Effector memory CD8-positive, alpha-beta T cell (primary cell): ENCODE results near the gene RNASE9.
"Not testable (repeated sequence)": the region's sequence is repeated elsewhere in the genome, so short reads cannot be mapped to it uniquely, and the experiment has no call there.

Experiments used
- ATAC-seq: fragments of 150-1000 bp; cut with Tn5 transposase; replicated peaks from 2 replicates; pipeline ENCODE4 v1.10.0; 2021; ENCODE audit warnings: mild to moderate bottlenecking, moderate library complexity
- DNase-seq, 3 experiments: peaks; one replicate each; pipeline ENCODE4 v3.0.0; 2021
- H3K27ac Mint-ChIP-seq, 2 donors: one replicate each; pipeline ENCODE4 v1.8.0; 2022; ENCODE audit warnings: mild to moderate bottlenecking in 2 of 2, mixed read lengths in 2 of 2, moderate library complexity in 2 of 2
- H3K27me3 Mint-ChIP-seq, 2 donors: one replicate each; pipeline ENCODE4 v1.8.0; 2022; ENCODE audit warnings: mixed read lengths in 2 of 2
- H3K36me3 Mint-ChIP-seq: one replicate; pipeline ENCODE4 v1.8.0; 2022; ENCODE audit warnings: mild to moderate bottlenecking, moderate library complexity, mixed read lengths; ENCODE audit not compliant: insufficient read depth
- H3K4me1 Mint-ChIP-seq, 2 donors: one replicate each; pipeline ENCODE4 v1.8.0; 2022; ENCODE audit warnings: low read depth in 2 of 2, mixed read lengths in 2 of 2
- H3K4me3 Mint-ChIP-seq, 2 donors: one replicate each; pipeline ENCODE4 v1.8.0; 2022; ENCODE audit warnings: mild to moderate bottlenecking in 2 of 2, mixed read lengths in 2 of 2, moderate library complexity in 2 of 2
- H3K9me3 Mint-ChIP-seq, 2 donors: one replicate each; pipeline ENCODE4 v1.8.0; 2022; ENCODE audit warnings: mixed read lengths in 2 of 2

Gene RNASE9

DNA sequence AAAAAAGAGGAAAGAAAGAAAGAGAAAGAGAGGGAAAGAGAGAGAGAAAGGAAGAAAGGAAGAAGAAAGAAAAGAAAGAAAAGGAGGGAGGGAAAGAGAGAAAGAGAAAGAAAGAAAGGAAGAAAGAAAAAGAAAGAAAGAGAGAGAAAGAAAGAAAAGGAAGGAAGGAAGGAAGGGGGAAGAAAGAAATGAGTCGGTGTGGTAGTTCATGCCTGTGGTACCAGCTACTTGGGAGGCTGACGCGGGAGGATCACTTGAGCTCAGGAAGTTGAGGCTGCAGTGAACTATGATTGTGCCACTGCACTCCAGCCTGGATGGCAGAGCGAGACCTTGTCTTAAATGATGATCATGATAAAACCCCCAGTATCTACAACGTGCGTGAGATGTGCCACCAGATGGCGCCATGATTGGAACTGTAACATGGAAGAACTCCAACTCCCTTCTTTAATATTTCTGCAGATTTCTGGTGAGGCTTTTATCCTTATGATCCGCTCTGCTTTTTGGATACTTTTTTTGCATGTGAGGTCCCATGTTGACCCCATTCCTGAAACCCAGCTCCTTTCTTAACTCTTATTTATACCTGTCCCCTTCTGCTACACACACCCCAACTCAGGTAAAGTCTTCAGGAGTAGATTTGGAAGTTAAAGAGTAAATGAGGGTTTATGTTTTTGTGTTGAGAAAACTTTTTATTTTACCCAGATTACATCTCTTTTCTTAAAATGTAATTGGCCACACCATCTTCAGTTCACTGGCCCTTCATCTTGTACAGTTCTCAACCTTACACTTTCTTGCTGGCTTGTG, 29.9 kb downstream of the RNASE9 start:
- peaks cover 6 to 11% of the 10 kb centered on the region in 2 donors for H3K4me1 Mint-ChIP-seq
- H3K36me3 Mint-ChIP-seq: no peaks in the 10 kb centered on the region
- H3K27me3 Mint-ChIP-seq: peaks cover 13 to 25% of the 10 kb centered on the region in 2 donors
- peak overlapping the region in 1 of 2 donors; percentile 11 for H3K27ac Mint-ChIP-seq
- H3K9me3 Mint-ChIP-seq: no peaks in the 10 kb centered on the region
- H3K4me3 Mint-ChIP-seq: peak overlapping the region in 1 of 2 donors; percentile 28
- ATAC-seq (peak; percentile 96), DNase-seq (peak; percentile 63 to 71 (median 66))

DNA sequence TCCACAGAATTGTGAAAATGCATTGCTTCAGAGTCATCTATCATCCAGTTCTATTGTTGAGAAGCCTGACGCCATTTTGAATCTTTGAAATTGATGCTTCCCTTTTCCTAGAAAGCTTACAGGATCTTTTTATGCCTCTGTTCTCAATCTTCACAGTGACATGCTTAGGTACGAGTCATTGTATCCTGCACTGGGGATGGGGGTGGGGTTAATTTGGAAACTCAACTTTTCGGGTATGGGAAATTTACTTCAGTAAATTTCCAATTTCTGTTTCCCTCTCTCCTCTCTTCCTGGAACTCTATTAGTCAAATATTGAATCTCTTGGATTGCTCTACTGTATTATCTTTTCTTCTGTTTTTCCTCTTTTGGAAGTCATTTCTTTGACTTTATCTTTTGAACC, 31.0 kb downstream of the RNASE9 start:
- H3K36me3 Mint-ChIP-seq: no peaks in the 10 kb centered on the region
- H3K4me3 Mint-ChIP-seq: no peak overlapping the region
- no peaks in the 10 kb centered on the region for H3K9me3 Mint-ChIP-seq
- H3K4me1 Mint-ChIP-seq: peaks cover 6 to 11% of the 10 kb centered on the region in 2 donors
- no peak overlapping the region for H3K27ac Mint-ChIP-seq
- DNase-seq: no peak
- no peak for ATAC-seq
- H3K27me3 Mint-ChIP-seq: peaks cover 13 to 25% of the 10 kb centered on the region in 2 donors

DNA sequence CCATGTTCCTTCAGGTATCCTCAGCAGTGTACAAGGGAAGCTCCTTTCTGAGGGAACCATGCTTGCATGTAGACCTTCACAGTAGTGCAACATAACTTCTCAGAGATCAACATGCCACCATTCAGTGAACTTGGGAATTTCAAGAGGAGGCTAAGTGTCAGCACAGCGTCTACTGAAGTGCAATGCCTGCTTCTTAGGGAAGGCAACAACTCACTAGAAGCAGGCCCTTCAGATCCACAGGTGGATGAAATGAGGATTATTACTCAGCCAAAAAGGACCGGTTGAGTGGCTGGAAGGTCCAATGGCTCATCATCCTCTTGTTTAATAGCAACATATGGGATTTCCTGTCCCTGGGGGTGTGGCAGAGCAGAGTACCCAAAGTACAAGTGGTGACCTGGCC, 36.8 kb downstream of the RNASE9 start:
- Mint-ChIP-seq H3K4me1 (no peaks in the 10 kb centered on the region), H3K27me3 (peaks cover 3 to 13% of the 10 kb centered on the region in 2 donors), H3K27ac (no peak overlapping the region), H3K4me3 (no peak overlapping the region), H3K36me3 (no peaks in the 10 kb centered on the region), H3K9me3 (no peaks in the 10 kb centered on the region)
- DNase-seq: no peak
- ATAC-seq: no peak

DNA sequence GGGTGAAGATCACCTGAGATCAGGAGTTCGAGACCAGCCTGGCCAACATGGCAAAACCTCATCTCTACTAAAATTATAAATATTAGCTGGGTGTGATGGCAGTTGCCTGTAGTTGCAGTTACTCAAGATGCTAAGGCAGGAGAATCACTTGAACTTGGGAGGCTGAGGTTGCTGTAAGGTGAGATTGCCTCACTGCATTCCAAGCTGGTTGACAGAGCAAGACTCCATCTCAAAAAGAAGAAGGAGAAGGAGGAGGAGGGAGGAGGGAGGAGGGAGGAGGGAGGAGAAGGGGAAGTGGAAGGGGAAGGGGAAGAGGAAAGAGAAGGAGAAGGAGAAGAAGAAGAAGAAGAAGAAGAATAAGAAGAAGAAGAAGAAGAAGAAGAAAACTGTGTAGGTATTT, 38.5 kb downstream of the RNASE9 start:
- no peaks in the 10 kb centered on the region for H3K9me3 Mint-ChIP-seq
- H3K27me3 Mint-ChIP-seq: no peaks in the 10 kb centered on the region
- no peak for ATAC-seq
- no peaks in the 10 kb centered on the region for H3K36me3 Mint-ChIP-seq
- no peak overlapping the region for H3K4me3 Mint-ChIP-seq
- no peak for DNase-seq
- H3K4me1 Mint-ChIP-seq: no peaks in the 10 kb centered on the region
- peak overlapping the region in 1 of 2 donors; percentile 60 for H3K27ac Mint-ChIP-seq

DNA sequence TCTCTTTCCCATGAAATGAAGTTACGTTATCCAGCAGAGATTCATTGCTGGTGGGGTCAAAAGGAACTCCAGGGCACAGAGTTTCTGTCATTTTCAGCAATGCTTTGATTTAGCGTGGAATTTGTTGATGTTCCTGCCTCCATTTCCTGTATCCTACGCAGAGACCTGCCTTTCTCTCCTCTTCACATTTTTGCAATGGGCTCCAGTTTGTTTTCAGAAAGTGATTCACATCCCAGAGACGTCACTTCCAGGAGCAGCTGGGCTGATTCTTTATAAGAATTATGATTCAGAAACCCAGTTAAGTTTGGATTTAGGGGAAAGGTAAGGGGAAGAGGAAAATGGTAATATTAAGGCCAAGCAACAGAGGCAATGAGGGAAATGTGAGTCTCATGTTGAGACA, 43.9 kb downstream of the RNASE9 start:
- Mint-ChIP-seq H3K36me3 (no peaks in the 10 kb centered on the region), H3K27me3 (no peaks in the 10 kb centered on the region), H3K4me1 (no peaks in the 10 kb centered on the region), H3K9me3 (no peaks in the 10 kb centered on the region), H3K27ac (no peak overlapping the region), H3K4me3 (no peak overlapping the region)
- ATAC-seq: no peak
- DNase-seq: no peak

DNA sequence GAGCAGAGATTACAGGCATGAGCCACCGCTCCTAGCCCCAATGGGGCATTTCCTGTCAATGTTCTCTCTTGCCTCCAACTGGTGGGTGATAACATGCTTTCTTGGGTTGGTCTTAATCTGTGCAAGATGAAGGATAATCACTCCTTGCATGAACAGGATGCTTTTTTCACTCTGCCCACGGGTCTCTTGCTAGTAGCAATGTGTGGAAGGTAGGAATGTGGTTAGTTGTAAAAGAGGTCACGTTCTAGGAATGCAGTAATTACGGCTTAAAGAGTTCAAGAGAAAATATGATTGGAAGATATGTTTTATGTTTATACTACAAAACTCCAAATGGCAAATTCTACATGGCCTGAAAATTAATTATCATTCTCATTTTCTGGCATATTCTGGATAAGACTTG, 45.0 kb downstream of the RNASE9 start:
- Mint-ChIP-seq H3K4me1 (no peaks in the 10 kb centered on the region), H3K9me3 (no peaks in the 10 kb centered on the region)

DNA sequence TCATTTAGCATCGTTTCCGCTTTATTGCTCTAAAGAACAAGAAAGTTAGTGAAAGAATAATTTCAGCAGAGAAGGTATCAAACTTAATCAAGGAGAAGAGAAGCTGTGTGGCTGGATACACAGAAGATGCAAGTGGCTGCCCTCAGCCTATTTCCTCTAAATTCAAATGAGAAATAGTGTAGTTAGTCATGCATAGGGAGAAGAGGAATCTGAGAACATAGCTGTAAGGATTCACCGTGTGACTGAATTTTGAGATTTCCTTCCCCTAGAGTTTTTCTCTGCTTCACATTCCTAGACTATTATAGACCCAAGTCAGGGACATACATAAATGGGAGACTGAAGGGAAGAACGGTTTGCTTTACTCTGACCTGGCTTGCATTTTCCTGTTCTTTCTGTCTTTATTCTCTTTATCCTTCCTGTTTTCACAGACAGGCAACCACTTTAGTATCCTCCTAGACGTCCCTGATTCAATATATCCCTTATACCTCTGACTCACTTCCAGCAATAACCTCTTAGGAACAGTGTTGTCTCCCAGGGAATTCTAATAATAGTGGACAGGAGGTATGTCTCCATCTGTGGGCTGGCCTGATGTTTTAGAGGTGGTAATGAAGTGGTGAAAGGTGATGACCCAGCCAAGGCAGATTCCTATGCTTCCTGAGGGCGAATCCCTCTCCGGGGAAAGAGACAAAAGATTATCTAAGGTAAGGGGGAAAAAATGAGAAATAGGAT, 48.5 kb downstream of the RNASE9 start:
- no peak overlapping the region for H3K27ac Mint-ChIP-seq
- peaks cover 0 to 2% of the 10 kb centered on the region in 2 donors for H3K4me1 Mint-ChIP-seq

More for the DNA sequence above, 45.0 kb downstream of the RNASE9 start:
- no peaks in the 10 kb centered on the region for H3K27me3 Mint-ChIP-seq
- no peak overlapping the region for H3K4me3 Mint-ChIP-seq
- DNase-seq (no peak), ATAC-seq (no peak)
- no peaks in the 10 kb centered on the region for H3K36me3 Mint-ChIP-seq
- no peak overlapping the region for H3K27ac Mint-ChIP-seq

DNA sequence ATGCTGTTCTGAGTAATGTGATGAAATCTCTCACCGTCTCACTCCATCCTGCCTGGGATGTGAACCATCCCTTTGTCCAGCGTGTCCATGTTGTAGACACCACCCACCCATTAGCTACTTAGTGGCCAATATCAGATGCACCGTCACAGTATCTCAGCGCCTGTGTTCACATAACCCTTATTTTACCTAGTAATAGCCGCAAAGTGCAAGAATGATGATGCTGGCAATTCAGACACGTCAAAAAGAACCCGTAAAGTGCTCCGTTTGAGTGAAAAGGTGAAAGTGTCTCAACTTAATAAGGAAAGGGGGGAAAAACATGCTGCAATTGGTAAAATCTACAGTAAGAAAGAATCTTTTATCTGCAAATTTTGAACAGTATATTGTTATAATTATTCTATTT, 52.5 kb downstream of the RNASE9 start:
- DNase-seq (no peak), ATAC-seq (no peak)
- Mint-ChIP-seq H3K27ac (no peak overlapping the region), H3K4me1 (peaks cover 2 to 8% of the 10 kb centered on the region in 2 donors), H3K27me3 (peaks cover 0 to 6% of the 10 kb centered on the region in 2 donors), H3K4me3 (no peak overlapping the region), H3K36me3 (no peaks in the 10 kb centered on the region), H3K9me3 (no peaks in the 10 kb centered on the region)

More for the DNA sequence above, 48.5 kb downstream of the RNASE9 start:
- Mint-ChIP-seq H3K4me3 (no peak overlapping the region), H3K9me3 (no peaks in the 10 kb centered on the region), H3K27me3 (no peaks in the 10 kb centered on the region), H3K36me3 (no peaks in the 10 kb centered on the region)
- no peak for ATAC-seq
- DNase-seq: no peak

DNA sequence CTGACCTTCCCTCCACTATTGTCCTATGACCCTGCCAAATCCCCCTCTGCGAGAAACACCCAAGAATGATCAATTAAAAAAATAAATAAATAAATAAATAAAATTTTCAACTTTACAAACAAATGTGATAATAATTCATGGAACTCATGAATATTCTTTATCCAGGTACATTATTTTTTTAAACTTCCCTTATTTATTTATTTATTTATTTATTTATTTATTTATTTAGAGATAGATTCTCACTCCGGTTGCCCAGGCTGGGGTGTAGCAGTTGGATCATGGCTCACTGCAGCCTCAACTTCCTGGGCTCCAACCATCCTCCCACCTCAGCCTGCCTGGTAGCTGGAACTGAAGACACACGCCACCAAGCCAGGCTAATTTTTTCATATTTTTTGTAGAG, 53.3 kb downstream of the RNASE9 start:
- H3K36me3 Mint-ChIP-seq, H3K27ac Mint-ChIP-seq, H3K4me3 Mint-ChIP-seq, H3K27me3 Mint-ChIP-seq, H3K4me1 Mint-ChIP-seq, H3K9me3 Mint-ChIP-seq, DNase-seq, ATAC-seq: not testable (repeated sequence)

DNA sequence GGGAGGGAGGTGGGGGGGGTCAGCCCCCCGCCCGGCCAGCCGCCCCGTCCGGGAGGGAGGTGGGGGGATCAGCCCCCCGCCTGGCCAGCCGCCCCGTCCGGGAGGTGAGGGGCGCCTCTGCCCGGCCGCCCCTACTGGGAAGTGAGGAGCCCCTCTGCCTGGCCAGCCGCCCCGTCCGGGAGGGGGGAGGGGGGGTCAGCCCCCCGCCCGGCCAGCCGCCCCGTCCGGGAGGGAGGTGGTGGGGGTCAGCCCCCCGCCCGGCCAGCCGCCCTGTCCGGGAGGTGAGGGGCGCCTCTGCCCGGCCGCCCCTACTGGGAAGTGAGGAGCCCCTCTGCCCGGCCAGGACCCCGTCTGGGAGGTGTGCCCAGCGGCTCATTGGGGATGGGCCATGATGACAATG, 54.1 kb downstream of the RNASE9 start:
- not testable (repeated sequence) for H3K4me3 Mint-ChIP-seq, H3K36me3 Mint-ChIP-seq, H3K4me1 Mint-ChIP-seq, H3K27ac Mint-ChIP-seq, DNase-seq, ATAC-seq, H3K9me3 Mint-ChIP-seq, H3K27me3 Mint-ChIP-seq

DNA sequence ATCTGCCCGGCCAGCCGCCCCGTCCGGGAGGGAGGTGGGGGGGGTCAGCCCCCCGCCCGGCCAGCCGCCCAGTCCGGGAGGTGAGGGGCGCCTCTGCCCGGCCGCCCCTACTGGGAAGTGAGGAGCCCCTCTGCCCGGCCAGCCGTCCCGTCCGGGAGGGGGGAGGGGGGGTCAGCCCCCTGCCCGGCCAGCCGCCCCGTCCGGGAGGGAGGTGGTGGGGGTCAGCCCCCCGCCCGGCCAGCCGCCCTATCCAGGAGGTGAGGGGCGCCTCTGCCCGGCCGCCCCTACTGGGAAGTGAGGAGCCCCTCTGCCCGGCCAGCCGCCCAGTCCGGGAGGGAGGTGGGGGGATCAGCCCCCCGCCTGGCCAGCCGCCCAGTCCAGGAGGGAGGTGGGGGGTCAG, 54.6 kb downstream of the RNASE9 start:
- H3K36me3 Mint-ChIP-seq, H3K9me3 Mint-ChIP-seq, H3K27ac Mint-ChIP-seq, H3K4me3 Mint-ChIP-seq, H3K27me3 Mint-ChIP-seq, DNase-seq, ATAC-seq, H3K4me1 Mint-ChIP-seq: not testable (repeated sequence)
